ENCODE measurements around the gene CCDC186.

Gene CCDC186

GRCh38 chr10:114173921-114174694 lies at the start of gene CCDC186:
CCDC186 (minus strand) TSS chr10:114174203; CDS start chr10:114163268, 10,935 bp downstream.
- peak; percentile 95 for DNase-seq

- DNase-seq: no peak
Observed at GRCh38 chr10:114223066-114223465, 49.1 kb upstream of the CCDC186 start.

GRCh38 chr10:114221235-114221634 lies 47.2 kb upstream of the CCDC186 start:
- no peak for DNase-seq

DNA sequence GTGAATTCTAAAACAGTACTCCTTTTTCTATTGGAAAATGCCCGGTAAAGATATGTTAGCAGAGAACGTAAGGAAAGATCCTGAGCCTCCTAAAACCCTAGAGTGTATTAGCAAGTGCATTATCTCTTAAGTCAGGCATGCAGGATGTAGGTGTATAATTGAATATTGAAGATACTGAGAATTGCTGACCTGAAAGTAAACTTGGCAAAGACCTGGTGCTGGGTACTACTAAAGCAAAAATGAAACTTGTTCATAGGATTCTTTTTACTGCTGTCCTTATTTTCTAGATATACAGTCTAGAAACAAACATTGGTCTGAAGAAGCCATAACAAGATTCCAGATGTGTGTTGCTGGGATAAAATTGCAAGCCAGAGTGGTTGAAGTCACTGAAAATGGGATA lies 46.3 kb upstream of the CCDC186 start:
- no peak for DNase-seq

GRCh38 chr10:114215033-114215432 lies 41.0 kb upstream of the CCDC186 start:
- no peak for DNase-seq

DNA sequence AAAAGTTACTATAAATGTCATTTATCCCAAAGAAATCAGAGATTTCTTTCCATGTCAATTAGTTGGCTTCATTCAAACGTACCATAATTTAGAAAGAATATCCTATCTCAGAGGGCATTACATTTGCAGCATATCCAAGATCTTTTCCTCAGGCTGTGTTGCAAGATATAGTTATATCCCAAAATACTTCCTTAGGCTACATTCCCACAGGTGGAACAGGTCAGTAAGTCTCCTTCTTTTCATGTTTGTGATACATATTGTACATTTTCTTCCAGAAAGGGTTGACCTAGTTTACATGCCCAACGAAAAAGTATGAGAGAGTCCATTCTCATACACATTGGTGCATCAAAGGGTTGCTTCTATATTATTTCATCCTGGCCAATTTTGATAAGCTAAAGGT lies 38.1 kb upstream of the CCDC186 start:
- no peak for DNase-seq

GRCh38 chr10:114208351-114208750 lies 34.3 kb upstream of the CCDC186 start:
- DNase-seq: no peak

DNA sequence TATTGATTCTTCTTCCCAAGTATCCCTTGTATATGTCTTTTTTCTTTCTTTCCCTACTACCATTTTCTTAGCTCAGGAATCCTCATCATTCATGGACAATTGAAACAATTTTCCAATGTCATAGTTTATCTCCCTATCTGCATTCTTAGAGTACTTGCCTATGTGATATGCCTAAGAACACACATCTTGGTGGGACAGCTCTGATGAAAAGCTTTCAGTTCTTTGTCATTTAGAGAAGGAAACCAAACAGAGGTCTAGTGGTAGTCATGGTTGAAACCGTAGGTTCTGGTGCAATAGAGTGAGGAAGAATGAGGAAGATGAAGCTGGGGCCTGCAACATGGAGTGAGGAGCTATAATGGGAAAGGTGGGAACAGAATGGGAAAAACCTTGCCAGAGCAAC lies 33.3 kb upstream of the CCDC186 start:
- DNase-seq: no peak

DNA sequence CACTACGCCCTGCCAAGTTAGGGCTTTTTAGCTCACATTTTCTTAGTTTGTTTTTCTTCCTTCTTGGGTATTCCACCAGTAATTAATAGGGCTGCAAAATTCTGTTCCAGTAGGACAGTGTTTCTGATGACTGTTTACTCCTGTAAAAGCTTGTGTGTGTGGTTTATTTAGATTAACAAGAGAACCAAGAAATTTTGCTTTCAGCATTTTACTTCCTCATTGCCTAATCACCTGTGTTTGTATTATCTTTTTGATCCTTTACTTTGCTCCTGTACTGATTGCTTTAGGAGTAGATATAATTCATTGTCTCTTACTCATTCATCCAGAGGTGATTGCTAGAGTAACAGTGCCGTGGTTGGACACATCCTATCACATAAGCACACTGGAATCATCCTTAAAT lies 32.9 kb upstream of the CCDC186 start:
- DNase-seq: no peak

- no peak for DNase-seq
Observed at GRCh38 chr10:114202812-114203211, 28.8 kb upstream of the CCDC186 start.

DNA sequence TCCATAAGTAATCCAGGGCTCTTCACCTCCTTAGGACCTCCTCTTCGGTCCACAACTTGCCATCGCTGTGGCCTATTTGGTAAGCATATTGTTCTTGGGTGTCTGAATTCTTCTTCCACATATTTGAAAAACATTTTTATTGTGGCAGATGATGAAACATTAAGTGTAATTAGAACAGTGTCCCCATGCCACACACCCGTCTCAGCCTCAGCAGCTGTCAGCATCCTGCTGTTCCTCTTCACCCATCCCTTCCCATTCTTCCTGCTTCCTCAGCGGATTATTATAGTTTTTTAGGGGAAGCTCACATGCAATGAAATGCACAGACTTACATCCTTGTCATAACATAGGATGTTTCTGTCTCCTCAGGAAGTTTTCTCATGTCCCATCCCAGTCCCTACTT lies 25.2 kb upstream of the CCDC186 start:
- no peak for DNase-seq

DNA sequence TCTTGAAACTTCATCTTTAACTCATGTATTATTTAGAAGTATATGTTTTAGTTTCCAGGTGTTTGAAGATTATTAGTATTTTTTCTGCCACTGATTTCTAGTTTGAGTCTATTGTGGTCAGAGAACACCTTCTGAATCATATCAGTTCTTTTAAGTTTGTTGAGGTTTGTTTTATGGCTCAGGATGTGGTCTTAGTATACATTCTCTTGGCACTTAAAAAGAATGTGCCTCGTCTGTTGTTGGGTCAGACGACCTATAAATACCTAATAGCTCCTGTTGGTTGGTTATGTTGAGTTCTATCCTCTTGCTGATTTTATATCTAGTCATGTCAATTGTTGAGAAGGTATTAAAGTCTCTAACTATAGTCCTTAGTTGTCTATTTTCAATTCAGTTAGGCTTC lies 21.1 kb upstream of the CCDC186 start:
- no peak for DNase-seq

- DNase-seq: no peak
Observed at GRCh38 chr10:114189700-114190099, 15.7 kb upstream of the CCDC186 start.

- no peak for DNase-seq
Observed at GRCh38 chr10:114188900-114189299, 14.9 kb upstream of the CCDC186 start.

DNA sequence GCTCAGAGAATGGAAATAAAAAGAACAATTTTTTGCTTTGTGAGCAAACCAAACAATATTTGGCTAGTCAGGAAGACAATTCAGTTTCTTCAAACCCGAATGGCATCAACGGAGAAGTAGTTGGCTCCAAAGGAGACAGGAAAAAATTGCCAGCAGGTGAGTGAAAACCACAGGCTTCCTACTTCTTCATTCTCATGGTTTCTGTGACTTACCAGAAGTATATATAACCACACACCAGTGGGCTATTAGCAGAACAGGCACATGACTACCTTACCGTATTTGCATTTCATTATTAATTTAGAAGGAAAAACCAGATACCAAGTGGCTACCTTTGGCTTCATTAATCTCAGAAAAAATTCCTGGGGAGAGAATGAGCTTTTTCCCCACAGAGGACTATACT lies 14.0 kb upstream of the CCDC186 start:
- no peak for DNase-seq

- DNase-seq: no peak
Observed at GRCh38 chr10:114184276-114184675, 10.3 kb upstream of the CCDC186 start.

DNA sequence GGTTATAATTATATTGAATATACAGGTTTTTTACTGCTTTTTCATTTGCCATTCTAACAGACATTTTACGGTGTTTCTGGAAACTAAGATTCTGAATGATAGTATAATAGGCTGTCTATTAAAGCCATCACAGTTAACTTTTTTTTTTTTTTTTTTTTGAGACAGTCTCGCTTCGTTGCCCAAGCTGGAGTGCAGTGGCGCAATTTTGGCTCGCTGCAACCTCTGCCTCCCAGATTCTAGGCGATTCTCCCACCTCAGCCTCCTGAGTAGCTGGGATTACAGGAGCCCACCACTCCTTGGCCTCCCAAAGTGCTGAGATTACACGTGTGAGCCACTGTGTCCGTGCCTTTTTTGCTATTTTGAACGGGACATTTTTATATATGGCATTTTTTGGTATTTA lies 9.6 kb upstream of the CCDC186 start:
- DNase-seq: no peak

- DNase-seq: no peak
Observed at GRCh38 chr10:114181971-114182370, 8.0 kb upstream of the CCDC186 start.

- DNase-seq: no peak
Observed at GRCh38 chr10:114180937-114181336, 6.9 kb upstream of the CCDC186 start.

DNA sequence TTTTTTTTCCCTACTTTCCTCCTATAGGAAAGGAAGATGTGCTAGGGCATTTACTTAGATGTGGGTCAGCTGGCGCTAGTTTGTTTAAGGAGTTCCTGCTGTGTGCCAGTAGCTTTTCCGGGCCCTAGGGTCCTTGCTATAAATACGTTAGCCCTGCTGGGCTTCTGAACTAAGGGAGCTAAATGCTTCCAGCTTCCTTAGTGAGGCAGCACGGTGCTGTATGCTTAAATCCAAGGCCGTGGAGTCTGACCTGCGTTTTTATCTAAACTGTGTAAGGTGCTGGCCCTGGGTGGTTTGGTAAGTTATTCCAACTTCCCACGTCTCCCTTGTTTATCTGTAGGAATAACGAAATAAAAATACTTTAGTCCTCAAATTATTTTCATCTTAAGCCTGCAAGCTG lies 5.7 kb upstream of the CCDC186 start:
- DNase-seq: no peak

- peak; percentile 27 for DNase-seq
Observed at GRCh38 chr10:114179148-114179547, 5.1 kb upstream of the CCDC186 start, which contains the start of gene TDRD1. TDRD1 (plus strand) TSS chr10:114179353; CDS start chr10:114187832, 8,479 bp downstream.

DNA sequence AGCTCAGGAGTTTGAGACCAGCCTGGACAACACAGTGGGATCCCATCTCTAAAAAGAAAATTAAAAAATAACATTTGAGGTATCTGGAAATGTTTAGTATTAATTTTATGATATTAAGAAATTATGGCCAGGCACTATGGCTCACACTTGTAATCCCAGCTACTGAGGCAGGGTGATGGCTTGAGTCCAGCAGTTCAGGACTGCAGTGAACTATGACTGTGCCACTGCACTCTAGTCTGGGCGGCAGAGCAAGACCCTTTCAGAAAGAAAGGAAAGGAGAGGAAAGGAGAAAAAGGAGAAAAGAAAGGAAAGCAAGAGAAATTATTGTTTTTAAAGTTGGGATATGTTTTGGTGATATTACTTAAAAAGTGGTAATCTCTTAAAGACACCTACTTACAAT lies 2.5 kb upstream of the CCDC186 start:
- no peak for DNase-seq

GRCh38 chr10:114175667-114176066 lies 1.7 kb upstream of the CCDC186 start:
- no peak for DNase-seq

- DNase-seq: peak; percentile 63
Observed at GRCh38 chr10:114174695-114175188, 739 bp upstream of the CCDC186 start.

DNA sequence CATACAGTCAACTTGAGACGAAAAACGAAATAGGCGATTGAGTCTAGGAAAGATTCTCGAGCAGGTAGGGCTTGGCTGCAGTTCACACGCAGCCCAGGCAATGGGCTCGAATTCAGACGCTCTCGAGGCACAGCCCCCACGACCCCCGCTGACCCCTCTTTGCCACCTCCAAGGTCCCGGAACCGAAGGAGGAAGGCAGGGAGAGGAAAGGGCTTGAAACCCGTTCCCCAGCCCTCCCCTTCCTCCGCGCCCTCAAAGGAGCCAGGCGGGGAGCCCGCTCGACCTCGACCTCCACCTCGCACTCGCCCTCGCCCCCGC lies 441 bp downstream of the CCDC186 start:
- no peak for DNase-seq
